Right lung (tissue), 5 donors: ENCODE data around the gene LINGO3. TPM values are rescaled to one million over a fixed set of nuclear protein-coding genes. Genes with fewer than 3 reads are reported as not detected.

Source experiments
- DNase-seq, 2 donors: peaks; one replicate each; pipeline ENCODE4 v3.0.0-alpha.2; 2013
- polyA plus RNA-seq, 5 donors: library from polyadenylated mRNA; unstranded; fragments of 120-200 nt; gene quantifications; one replicate each; pipeline versions ENCODE4 v1.2.1 to v1.2.3, GENCODE V29; 2013; ENCODE audit warnings: inconsistent platforms in 1 of 5, low replicate concordance in 1 of 5; ENCODE audit not compliant: insufficient read length in 5 of 5, insufficient read depth in 1 of 5

The LINGO3 gene
- polyA plus RNA-seq, 5 donors = 0.08 to 0.16 (median 0.08) TPM; not detected in 2

GRCh38 chr19:2306281-2306806 lies 1.6 kb downstream of the LINGO3 start:
- DNase-seq = no peak

GRCh38 chr19:2305452-2306280 lies 2.3 kb downstream of the LINGO3 start:
- no peak for DNase-seq

- no peak for DNase-seq
Observed at GRCh38 chr19:2303211-2303798, 4.6 kb downstream of the LINGO3 start.

GRCh38 chr19:2302319-2303210 lies 5.4 kb downstream of the LINGO3 start:
- DNase-seq = peak in 1 of 2 donors; percentile 40

- no peak for DNase-seq
Observed at GRCh38 chr19:2300533-2300932, 7.4 kb downstream of the LINGO3 start.

GRCh38 chr19:2296141-2296540 lies 11.8 kb downstream of the LINGO3 start:
- no peak for DNase-seq

- no peak for DNase-seq
Observed at GRCh38 chr19:2294687-2295335, 13.1 kb downstream of the LINGO3 start.

GRCh38 chr19:2291185-2291751 lies 16.7 kb downstream of the LINGO3 start:
- DNase-seq = no peak

GRCh38 chr19:2290441-2291184 lies 17.3 kb downstream of the LINGO3 start:
- no peak for DNase-seq

- no peak for DNase-seq
Observed at GRCh38 chr19:2289714-2290435, 18.1 kb downstream of the LINGO3 start.

GRCh38 chr19:2288818-2289713 lies 18.9 kb downstream of the LINGO3 start:
- no peak for DNase-seq

- no peak for DNase-seq
Observed at GRCh38 chr19:2288338-2288817, 19.6 kb downstream of the LINGO3 start.

GRCh38 chr19:2287585-2288337 lies 20.2 kb downstream of the LINGO3 start:
- no peak for DNase-seq

- no peak for DNase-seq
Observed at GRCh38 chr19:2286402-2287140, 21.4 kb downstream of the LINGO3 start.

GRCh38 chr19:2283835-2284507 lies 24.0 kb downstream of the LINGO3 start:
- no peak for DNase-seq

GRCh38 chr19:2282862-2283237 lies 25.1 kb downstream of the LINGO3 start:
- DNase-seq = no peak
